ENCODE results near the gene RUNX1. TPM values are rescaled to one million over a fixed set of nuclear protein-coding genes. Genes with fewer than 3 reads are reported as not detected.

The RUNX1 gene
- total RNA-seq, 1 donor from 2014 or later: 2.2 TPM

GRCh38 chr21:34827445-34828235, 221.5 kb downstream of the RUNX1 start:
- ATAC-seq (no peak), DNase-seq (no peak)
- intact Hi-C loops (cut with micrococcal nuclease): no loop called here

DNA sequence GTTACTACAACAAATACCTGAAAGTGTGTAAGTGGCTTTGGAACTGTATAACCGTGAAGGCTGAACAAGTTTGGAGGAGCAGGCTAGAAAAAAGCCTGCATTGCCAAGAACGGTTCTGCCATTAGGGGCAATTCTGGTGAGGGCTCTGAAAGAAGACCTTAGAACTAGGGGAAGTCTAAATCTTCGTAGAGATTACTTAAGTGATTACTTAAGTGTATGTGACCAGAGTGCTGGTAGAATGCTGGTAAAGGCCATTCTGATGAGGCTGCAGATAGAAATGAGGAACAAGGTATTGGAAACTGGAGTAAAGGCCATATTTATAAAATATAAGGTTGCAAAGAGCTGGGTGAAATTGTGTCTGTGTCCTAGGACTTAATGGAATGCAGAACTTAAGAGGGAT, 222.3 kb downstream of the RUNX1 start:
- peak; percentile 13 for ATAC-seq
- no peak for DNase-seq
- intact Hi-C loops (cut with micrococcal nuclease): no loop called here

DNA sequence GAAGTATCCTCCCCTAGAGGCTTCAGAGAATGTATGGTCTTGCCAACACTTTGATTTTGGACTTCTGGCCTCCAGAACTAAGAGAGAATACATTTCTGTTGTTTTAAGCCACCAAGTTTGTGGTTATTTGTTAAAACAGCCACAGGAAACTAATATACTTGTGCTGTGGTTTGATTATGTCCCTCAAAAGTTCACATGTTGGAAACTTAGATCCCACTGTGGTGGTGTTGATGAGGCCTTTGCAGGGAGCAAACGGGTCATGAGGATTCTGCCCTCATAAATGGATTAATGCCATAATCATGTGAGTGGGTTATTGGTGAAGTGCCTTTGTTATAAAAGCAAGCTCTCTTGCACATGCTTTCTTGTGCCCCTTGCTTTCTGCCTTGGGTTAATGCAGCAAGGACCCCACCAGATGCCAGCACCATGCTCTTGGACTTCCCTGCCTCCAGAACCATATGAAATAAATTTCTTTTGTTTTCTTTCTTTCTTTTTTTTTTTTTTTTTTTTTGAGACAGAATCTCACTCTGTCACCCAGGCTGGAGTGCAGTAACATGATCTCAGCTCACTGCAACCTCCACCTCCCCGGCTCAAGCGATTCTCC, 223.1 kb downstream of the RUNX1 start:
- DNase-seq (no peak), ATAC-seq (no peak)
- intact Hi-C loops (cut with micrococcal nuclease): no loop called here

DNA sequence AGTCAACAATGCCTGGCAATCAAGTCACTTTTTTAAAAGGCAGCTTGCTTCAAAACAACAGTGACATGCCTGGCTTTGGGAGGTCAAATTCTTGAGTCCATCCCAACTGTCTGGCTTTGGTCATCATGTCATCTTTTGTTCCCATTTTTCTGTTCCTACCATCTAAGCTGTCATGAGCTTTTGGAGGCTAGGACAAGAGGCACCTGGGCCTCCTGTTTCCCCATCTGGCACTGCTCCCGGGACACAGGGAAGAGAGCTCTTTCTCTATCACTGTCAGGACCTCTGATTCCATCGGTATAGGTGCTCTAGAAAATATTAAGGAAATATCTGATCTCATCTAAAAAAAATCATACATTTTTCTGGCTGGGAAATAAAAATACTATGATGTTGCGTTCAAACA, 224.0 kb downstream of the RUNX1 start:
- intact Hi-C loops (cut with micrococcal nuclease): no loop called here
- ATAC-seq (no peak), DNase-seq (no peak)

DNA sequence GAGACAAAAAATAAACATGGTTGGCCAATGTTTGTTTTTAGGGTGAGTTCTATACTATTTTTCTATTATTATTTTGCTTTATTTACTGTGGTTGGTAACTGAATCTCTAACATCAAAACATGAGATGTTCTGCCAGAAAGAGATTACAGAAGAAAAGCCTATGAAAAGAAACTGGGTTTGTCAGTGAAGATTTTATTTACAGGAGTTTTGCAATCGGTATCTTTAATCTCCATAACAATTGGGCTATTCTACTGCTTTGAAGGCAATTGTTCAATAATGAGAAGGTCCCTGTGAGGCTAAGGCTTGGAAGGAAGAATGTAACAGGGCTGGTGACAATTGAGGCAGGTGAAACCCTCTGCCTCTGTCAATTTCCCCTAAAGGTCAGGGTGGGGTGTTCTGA, 224.8 kb downstream of the RUNX1 start:
- DNase-seq (no peak), ATAC-seq (no peak)
- intact Hi-C loops (cut with micrococcal nuclease): no loop called here

DNA sequence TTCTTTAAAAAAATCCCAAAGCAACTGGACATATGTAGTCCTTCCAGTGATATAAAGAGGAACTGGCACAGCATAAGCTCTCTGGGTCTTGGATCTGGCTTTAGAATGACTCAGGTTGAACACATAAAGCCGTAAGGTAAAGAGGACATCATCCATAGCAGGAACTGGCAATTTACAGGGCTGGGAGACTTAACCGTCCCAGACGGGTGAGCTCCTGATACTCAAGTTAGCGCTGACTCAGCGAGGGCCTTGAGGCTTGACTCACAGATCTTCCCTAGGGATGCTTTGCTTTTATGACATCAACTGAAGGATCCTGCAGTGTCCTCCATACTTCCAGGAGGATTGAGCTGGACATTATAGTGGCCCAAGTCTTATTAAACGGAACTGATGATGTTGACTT, 226.2 kb downstream of the RUNX1 start:
- no peak for DNase-seq
- no peak for ATAC-seq
- intact Hi-C loops (cut with micrococcal nuclease): no loop called here

- no peak for ATAC-seq
- intact Hi-C loops (cut with micrococcal nuclease): no loop called here
- no peak for DNase-seq
Observed at GRCh38 chr21:34822168-34822567, 226.9 kb downstream of the RUNX1 start.

DNA sequence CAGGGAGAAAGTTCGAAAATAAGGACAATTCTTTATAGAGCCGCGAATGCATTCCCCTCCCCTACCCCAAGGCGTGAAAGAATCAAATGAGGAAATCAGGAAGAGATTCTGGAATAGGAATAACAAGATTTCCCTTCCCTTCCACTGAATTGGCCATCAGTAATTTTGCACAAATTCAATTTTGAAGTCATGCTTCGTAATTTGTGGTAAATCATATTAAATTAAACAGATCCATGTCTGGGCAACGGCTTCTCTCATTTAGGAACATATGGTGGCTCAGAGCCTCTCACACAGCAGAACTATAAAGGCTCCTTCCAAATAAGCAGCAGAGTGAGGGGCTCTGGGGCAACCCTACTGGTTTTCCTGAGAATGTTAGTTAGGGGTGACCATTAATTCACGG, 227.4 kb downstream of the RUNX1 start:
- intact Hi-C loops (cut with micrococcal nuclease): no loop called here
- no peak for DNase-seq
- no peak for ATAC-seq

DNA sequence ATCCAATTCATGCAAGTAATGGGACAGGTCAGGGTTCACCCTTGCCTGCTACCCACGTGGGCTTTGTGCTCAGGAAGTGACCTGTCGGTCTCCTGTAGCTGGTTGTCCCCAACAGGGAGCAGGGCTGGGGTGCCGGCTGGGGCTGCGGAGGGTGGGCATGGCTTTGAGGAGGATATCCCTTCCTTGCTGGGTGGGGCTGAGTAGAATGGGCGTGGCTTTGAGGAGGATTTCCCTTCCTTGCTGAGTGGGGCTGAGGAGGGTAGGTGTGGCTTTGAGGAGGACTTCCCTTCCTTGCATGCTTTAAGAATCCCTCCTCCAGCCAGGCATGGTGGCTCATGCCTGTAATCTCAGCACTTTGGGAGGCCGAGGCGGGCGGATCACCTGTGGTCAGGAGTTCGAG, 229.1 kb downstream of the RUNX1 start:
- ATAC-seq: no peak
- intact Hi-C loops (cut with micrococcal nuclease): no loop called here
- DNase-seq: no peak

- no peak for ATAC-seq
- DNase-seq: no peak
- intact Hi-C loops (cut with micrococcal nuclease): no loop called here
Observed at GRCh38 chr21:34819357-34819999, 229.6 kb downstream of the RUNX1 start.

DNA sequence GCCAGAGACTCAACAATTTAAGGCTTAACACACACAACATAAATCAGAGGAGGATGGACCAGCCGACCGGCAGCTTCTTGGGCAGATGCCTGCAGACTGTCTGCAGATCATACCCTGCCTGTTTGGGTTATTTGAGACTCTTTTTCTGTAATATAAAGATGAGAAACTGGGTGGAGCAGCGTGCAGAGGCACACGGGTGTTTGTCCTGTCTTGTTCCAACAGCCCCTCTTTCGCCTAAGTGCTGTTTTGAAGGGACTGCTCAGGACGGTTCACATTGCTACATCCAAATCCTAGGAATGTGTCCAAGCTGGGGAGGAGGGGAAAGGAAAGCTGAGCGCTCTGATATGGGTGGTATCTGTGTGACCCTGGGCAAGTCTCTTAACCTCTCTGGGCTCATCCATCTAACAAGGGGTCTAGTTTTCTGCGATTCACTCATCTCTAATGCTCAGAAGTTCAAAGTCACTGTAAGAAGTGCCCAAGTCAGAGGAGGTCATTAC, 230.4 kb downstream of the RUNX1 start:
- intact Hi-C loops (cut with micrococcal nuclease): no loop called here
- ATAC-seq (no peak), DNase-seq (no peak)

DNA sequence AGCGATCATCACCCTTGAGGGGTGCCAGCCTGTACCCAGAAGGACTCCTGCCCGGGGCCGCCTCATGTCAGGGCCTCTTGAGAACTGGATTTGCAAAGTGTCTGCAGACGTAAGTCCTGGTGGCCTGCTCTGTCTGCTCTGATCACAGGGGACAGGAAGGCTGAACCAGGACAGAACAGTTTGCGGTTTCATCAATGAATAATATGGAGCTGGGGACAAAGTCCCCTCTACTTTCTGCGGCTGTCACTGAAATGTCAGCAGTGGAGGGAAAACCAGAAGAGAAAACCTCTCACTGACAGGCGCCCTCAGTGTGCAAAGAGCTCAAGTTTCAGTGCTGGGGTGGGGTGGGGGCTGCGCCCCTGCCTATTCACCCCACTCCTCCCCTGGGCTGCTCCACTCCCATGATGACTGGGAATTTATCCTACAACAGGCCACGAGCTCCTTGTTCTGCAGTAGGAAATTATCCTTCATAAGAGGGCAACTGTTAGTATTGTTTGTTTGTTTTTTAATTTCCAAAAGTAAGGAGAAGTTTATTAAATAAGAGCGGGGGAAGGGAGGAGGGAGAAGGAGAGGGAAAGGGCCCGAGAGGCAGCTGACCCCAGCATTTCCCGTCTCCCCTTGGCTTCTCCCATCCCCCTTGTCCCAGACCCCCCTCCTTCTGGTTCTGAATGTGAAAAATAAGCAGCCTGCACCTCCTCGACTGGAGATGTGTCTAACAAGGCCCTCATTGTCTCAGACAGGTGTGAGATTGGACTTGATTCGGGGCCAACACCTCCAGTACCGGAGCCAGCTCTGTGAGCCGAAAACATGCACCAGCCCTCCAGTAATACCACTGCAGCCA, 231.1 kb downstream of the RUNX1 start:
- intact Hi-C loops (cut with micrococcal nuclease): no loop called here
- DNase-seq (no peak), ATAC-seq (no peak)

GRCh38 chr21:34815831-34816705, 233.0 kb downstream of the RUNX1 start:
- intact Hi-C loops (cut with micrococcal nuclease): no loop called here
- DNase-seq (no peak), ATAC-seq (no peak)

- ATAC-seq (no peak), DNase-seq (no peak)
- intact Hi-C loops (cut with micrococcal nuclease): no loop called here
Observed at GRCh38 chr21:34814529-34814951, 234.6 kb downstream of the RUNX1 start.

DNA sequence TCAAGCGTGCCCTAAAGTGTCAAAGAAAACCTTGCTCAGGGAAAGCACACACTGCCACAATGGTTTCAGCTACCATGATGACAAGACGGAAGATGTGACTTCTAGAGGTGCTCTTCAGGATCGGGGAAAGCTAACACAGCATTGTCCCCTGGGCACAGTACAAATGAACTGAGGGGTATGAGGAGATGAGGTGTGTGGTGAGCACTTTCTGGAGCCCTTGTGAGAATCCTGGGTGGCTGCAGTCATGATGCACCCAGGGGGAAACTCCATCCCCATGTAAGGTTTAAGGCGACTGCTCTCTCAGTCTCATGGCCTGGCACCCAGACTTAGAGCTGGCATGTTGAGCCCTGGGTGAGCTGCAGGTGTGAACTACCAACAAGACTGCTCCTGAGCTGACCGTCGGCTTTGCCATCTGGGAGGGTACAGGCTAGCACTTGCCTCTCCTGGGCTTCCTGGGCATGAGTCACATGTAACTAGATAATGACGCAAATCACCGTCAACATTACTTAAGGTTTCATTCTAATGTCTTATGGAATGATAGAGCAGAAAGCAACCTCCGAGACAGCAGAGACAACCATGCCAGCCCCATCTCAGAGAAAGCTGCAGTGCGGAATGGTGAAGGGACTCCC, 235.7 kb downstream of the RUNX1 start:
- intact Hi-C loops (cut with micrococcal nuclease): no loop called here
- no peak for ATAC-seq
- DNase-seq: no peak

DNA sequence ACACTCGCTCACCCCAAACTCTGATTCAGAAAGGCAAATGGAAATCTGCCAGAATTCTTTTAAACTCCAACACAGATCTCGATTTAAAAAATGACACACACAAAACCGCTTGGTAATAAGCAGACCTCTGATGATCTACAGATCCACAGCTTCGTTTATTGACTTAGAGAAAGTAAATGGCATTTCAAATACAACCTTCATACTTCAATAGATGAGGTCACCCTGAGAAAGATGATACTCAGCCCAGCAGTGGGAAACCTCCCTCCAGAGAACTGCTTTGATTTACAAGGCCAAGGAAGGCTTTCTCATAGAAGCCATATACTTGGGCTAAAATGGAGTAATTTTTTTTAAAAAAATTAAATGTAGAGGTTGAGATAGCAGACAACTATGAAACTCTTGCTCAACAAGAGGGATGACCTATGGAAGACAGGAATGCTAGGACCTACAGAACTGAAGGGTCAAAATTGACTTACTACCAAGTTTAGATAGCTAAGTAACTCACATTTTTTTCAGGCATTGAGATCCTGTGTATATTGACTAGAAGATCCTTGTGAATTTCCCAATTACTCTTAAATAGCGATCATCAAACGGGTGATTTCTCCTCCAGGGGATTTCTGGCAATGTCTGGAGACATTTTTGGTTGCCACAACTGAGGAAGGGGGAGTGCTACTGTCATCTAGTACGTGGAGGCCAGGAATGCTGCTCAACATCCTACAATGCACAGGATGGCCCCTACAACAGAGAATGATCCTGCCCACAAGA, 236.4 kb downstream of the RUNX1 start:
- DNase-seq: no peak
- intact Hi-C loops (cut with micrococcal nuclease): no loop called here

DNA sequence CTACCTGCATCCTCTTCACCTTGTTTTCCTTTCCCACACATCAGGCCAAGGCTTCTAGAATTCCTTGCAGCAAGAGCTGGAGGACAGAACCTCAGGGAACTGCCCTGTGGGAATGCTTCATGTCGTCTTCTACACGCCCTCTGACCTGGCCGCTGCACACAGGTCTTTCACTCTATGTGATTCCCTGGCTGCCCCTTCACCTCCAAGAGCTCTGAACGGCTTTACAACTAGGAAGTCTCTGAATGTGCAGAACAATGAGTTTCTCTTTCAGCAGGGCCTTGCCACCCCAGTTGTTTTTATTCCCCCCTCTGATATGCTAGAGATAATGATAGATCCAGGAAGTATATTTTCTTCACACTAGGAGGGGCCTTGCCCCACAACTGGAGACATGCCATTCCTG, 237.7 kb downstream of the RUNX1 start:
- intact Hi-C loops (cut with micrococcal nuclease): no loop called here
- DNase-seq (no peak), ATAC-seq (no peak)

More for the DNA sequence above, 236.4 kb downstream of the RUNX1 start:
- ATAC-seq: no peak

Data from left ventricle myocardium superior (tissue), 1 donor.